Measurements from ENCODE around the gene FRMPD1.

The FRMPD1 gene

GRCh38 chr9:37778534-37778933 lies 127.8 kb downstream of the FRMPD1 start:
- DNase-seq (ENCODE audit: insufficient read length, low spot score) (no peak), FAIRE-seq (no peak)
- TF ChIP-seq POLR2A (IDR thresholded peaks at IDR 0.05; ENCODE audit: low read depth, low read length), result no peak
- no peak for TF ChIP-seq SPI1 (IDR thresholded peaks at IDR 0.05; ENCODE audit: low read depth, low read length)
- TF ChIP-seq POU2F2 (IDR thresholded peaks at IDR 0.05; ENCODE audit: low read depth, low read length), result no peak
- no peak for TF ChIP-seq TAF1 (IDR thresholded peaks at IDR 0.05; ENCODE audit: low read depth, low read length)
- TF ChIP-seq POLR2AphosphoS5 (IDR thresholded peaks at IDR 0.05; ENCODE audit: low read depth, low read length), result no peak
- TF ChIP-seq PAX5 (IDR thresholded peaks at IDR 0.05; ENCODE audit: insufficient read depth, low read length, severe bottlenecking), result no peak

GRCh38 chr9:37784291-37784615 lies 133.5 kb downstream of the FRMPD1 start:
- TF ChIP-seq TAF1 (IDR thresholded peaks at IDR 0.05; ENCODE audit: low read depth, low read length) (no peak), POLR2A (IDR thresholded peaks at IDR 0.05; ENCODE audit: low read depth, low read length) (no peak), POLR2AphosphoS5 (IDR thresholded peaks at IDR 0.05; ENCODE audit: low read depth, low read length) (no peak), PAX5 (IDR thresholded peaks at IDR 0.05; ENCODE audit: insufficient read depth, low read length, severe bottlenecking) (no peak), SPI1 (IDR thresholded peaks at IDR 0.05; ENCODE audit: low read depth, low read length) (no peak), POU2F2 (IDR thresholded peaks at IDR 0.05; ENCODE audit: low read depth, low read length) (no peak)
- FAIRE-seq (no peak), DNase-seq (ENCODE audit: insufficient read length, low spot score) (no peak)

- DNase-seq (ENCODE audit: insufficient read length, low spot score) (peak; percentile 74), FAIRE-seq (peak; percentile 94)
- TF ChIP-seq PAX5 (IDR thresholded peaks at IDR 0.05; ENCODE audit: insufficient read depth, low read length, severe bottlenecking) (no peak), SPI1 (IDR thresholded peaks at IDR 0.05; ENCODE audit: low read depth, low read length) (peak; percentile 33; the same call in 1 of the 2 replicates), TAF1 (IDR thresholded peaks at IDR 0.05; ENCODE audit: low read depth, low read length) (peak; percentile 93), POU2F2 (IDR thresholded peaks at IDR 0.05; ENCODE audit: low read depth, low read length) (no peak; the same call in 1 of the 2 replicates), POLR2AphosphoS5 (IDR thresholded peaks at IDR 0.05; ENCODE audit: low read depth, low read length) (peak; percentile 96), POLR2A (IDR thresholded peaks at IDR 0.05; ENCODE audit: low read depth, low read length) (peak; percentile 94)
Observed at GRCh38 chr9:37784616-37785483, 134.1 kb downstream of the FRMPD1 start, which contains the start of gene EXOSC3. Gene EXOSC3, minus strand, starts transcription at chr9:37785064. Its CDS starts 20 bp downstream, at chr9:37785044.

GRCh38 chr9:37787059-37787458 lies 136.3 kb downstream of the FRMPD1 start:
- TF ChIP-seq TAF1 (IDR thresholded peaks at IDR 0.05; ENCODE audit: low read depth, low read length) (no peak), POU2F2 (IDR thresholded peaks at IDR 0.05; ENCODE audit: low read depth, low read length) (no peak), PAX5 (IDR thresholded peaks at IDR 0.05; ENCODE audit: insufficient read depth, low read length, severe bottlenecking) (no peak), POLR2AphosphoS5 (IDR thresholded peaks at IDR 0.05; ENCODE audit: low read depth, low read length) (no peak), SPI1 (IDR thresholded peaks at IDR 0.05; ENCODE audit: low read depth, low read length) (no peak), POLR2A (IDR thresholded peaks at IDR 0.05; ENCODE audit: low read depth, low read length) (no peak)
- DNase-seq (ENCODE audit: insufficient read length, low spot score) (no peak), FAIRE-seq (no peak)

- FAIRE-seq, result no peak
- DNase-seq (ENCODE audit: insufficient read length, low spot score), result no peak
- no peak for TF ChIP-seq POLR2AphosphoS5 (IDR thresholded peaks at IDR 0.05; ENCODE audit: low read depth, low read length)
- TF ChIP-seq PAX5 (IDR thresholded peaks at IDR 0.05; ENCODE audit: insufficient read depth, low read length, severe bottlenecking), result no peak
- no peak for TF ChIP-seq SPI1 (IDR thresholded peaks at IDR 0.05; ENCODE audit: low read depth, low read length)
- TF ChIP-seq POU2F2 (IDR thresholded peaks at IDR 0.05; ENCODE audit: low read depth, low read length), result no peak
- TF ChIP-seq TAF1 (IDR thresholded peaks at IDR 0.05; ENCODE audit: low read depth, low read length), result no peak
- no peak for TF ChIP-seq POLR2A (IDR thresholded peaks at IDR 0.05; ENCODE audit: low read depth, low read length)
Observed at GRCh38 chr9:37788332-37788731, 137.6 kb downstream of the FRMPD1 start.

- FAIRE-seq, result no peak
- TF ChIP-seq POU2F2 (IDR thresholded peaks at IDR 0.05; ENCODE audit: low read depth, low read length) (no peak), TAF1 (IDR thresholded peaks at IDR 0.05; ENCODE audit: low read depth, low read length) (no peak), PAX5 (IDR thresholded peaks at IDR 0.05; ENCODE audit: insufficient read depth, low read length, severe bottlenecking) (no peak), POLR2A (IDR thresholded peaks at IDR 0.05; ENCODE audit: low read depth, low read length) (no peak), SPI1 (IDR thresholded peaks at IDR 0.05; ENCODE audit: low read depth, low read length) (no peak), POLR2AphosphoS5 (IDR thresholded peaks at IDR 0.05; ENCODE audit: low read depth, low read length) (no peak)
- no peak for DNase-seq (ENCODE audit: insufficient read length, low spot score)
Observed at GRCh38 chr9:37790096-37790495, 139.3 kb downstream of the FRMPD1 start.

GRCh38 chr9:37792122-37792521 lies 141.4 kb downstream of the FRMPD1 start:
- no peak for FAIRE-seq

GRCh38 chr9:37796232-37796631 lies 145.5 kb downstream of the FRMPD1 start:
- TF ChIP-seq POLR2A (IDR thresholded peaks at IDR 0.05; ENCODE audit: low read depth, low read length) (no peak), POLR2AphosphoS5 (IDR thresholded peaks at IDR 0.05; ENCODE audit: low read depth, low read length) (no peak), PAX5 (IDR thresholded peaks at IDR 0.05; ENCODE audit: insufficient read depth, low read length, severe bottlenecking) (no peak), SPI1 (IDR thresholded peaks at IDR 0.05; ENCODE audit: low read depth, low read length) (no peak), POU2F2 (IDR thresholded peaks at IDR 0.05; ENCODE audit: low read depth, low read length) (no peak), TAF1 (IDR thresholded peaks at IDR 0.05; ENCODE audit: low read depth, low read length) (no peak)
- DNase-seq (ENCODE audit: insufficient read length, low spot score) (no peak), FAIRE-seq (no peak)

More at GRCh38 chr9:37792122-37792521, 141.4 kb downstream of the FRMPD1 start:
- no peak for TF ChIP-seq POU2F2 (IDR thresholded peaks at IDR 0.05; ENCODE audit: low read depth, low read length)
- TF ChIP-seq POLR2A (IDR thresholded peaks at IDR 0.05; ENCODE audit: low read depth, low read length), result no peak
- TF ChIP-seq PAX5 (IDR thresholded peaks at IDR 0.05; ENCODE audit: insufficient read depth, low read length, severe bottlenecking), result no peak
- TF ChIP-seq SPI1 (IDR thresholded peaks at IDR 0.05; ENCODE audit: low read depth, low read length), result no peak
- TF ChIP-seq TAF1 (IDR thresholded peaks at IDR 0.05; ENCODE audit: low read depth, low read length), result no peak
- no peak for TF ChIP-seq POLR2AphosphoS5 (IDR thresholded peaks at IDR 0.05; ENCODE audit: low read depth, low read length)
- no peak for DNase-seq (ENCODE audit: insufficient read length, low spot score)
